GM19099 (cell line): ENCODE data around the gene GALNT8.

ENCODE experiments used
- POLR2A ChIP-seq: IDR thresholded peaks from 3 replicates; pipeline ENCODE4 v1.6.1; 2011; ENCODE audit warnings: low read depth; ENCODE audit not compliant: insufficient read length; ENCODE audit errors: extremely low read depth

Gene GALNT8

GRCh38 chr12:4725057-4725456 lies 4.9 kb downstream of the GALNT8 start:
- TF ChIP-seq POLR2A: no peak

- TF ChIP-seq POLR2A: no peak
Observed at GRCh38 chr12:4734625-4735340, 14.6 kb downstream of the GALNT8 start.

- TF ChIP-seq POLR2A: no peak
Observed at GRCh38 chr12:4736091-4736490, 15.9 kb downstream of the GALNT8 start.

- TF ChIP-seq POLR2A: no peak
Observed at GRCh38 chr12:4738541-4738940, 18.3 kb downstream of the GALNT8 start.

DNA sequence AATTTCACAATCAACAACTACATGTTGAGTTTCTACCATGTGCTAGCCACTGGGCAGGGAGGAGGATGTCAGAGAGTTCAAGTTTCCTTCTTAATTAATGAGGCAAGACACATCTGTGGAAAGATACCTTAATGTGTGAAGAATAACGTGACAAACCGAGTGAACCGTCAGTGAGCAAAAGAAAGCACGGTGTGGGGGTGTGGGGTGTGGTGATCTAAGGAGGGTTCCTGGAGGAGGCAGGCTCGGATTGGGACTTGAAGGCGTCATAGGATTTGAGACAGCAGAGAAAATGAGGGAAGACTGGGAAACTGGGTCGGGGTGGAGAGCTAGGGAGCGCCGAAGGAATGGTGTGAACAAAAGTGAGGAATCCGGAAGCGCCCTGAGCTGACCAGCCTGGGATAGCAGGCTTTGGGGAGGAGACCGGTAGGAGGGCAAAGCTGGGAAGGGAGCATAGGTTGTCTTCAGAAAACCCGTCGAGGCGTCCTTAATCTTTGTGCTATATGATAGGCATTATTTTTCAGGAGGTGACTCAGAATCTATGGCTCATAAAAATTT lies 22.3 kb downstream of the GALNT8 start:
- no peak for TF ChIP-seq POLR2A

DNA sequence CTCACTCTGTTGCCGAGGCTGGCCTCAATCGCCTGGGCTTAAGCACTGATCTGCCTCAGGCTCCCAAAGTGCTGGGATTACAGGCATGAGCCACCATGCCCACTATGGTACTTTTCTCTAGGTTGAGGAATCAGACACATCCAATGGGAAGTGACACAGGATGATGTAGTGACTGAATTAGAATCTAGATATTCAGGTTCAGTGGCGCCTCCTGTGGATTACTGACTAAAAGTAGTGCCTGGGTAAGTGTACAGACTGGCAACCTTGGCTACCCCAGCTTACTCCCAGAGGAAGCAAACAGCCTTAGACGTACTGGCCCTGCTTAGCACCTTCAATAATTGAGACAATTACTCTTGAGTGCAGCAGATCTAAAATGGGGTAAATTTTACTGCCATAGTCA lies 22.8 kb downstream of the GALNT8 start:
- TF ChIP-seq POLR2A: no peak

DNA sequence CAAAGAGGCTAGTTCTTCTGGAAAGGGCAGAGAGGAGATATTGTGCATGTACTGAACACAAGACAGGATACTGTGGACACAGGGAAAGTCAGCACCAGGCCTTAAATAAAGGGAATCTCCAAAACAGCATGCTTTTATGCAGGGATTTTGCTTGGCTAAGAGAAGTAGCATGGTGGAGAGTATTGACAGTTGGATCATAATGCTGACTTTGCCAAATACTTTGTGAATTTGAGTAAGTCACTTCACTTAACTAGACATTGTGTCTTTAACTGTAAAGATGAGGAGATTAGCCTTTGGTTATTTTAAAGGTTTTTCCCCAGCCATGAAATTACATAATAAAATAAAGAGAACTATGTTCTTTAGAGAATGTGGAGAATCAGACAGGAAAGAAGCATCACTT lies 24.5 kb downstream of the GALNT8 start:
- no peak for TF ChIP-seq POLR2A

GRCh38 chr12:4745249-4745648 lies 25.0 kb downstream of the GALNT8 start:
- no peak for TF ChIP-seq POLR2A

GRCh38 chr12:4762773-4763172 lies 42.6 kb downstream of the GALNT8 start:
- TF ChIP-seq POLR2A: no peak

DNA sequence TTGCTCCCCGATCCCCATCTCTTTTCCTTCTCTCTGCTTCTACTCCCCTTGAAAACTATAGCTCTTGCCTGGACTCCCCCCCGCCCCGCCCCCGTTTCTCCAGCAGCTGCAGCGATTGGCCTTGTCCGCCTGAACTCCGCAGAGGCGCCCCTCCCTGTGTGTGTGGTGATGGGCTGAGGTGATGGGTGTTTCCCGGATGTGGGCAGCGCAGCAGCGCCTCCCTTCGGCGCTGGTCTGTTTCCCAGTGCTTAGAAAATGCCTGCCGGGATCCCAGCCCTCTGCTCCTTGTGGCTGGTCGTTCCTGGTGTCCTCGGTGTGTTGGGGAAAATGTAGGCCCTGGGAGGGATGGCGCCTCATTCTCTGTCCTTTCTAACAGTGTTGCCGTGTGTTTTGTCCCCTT lies 43.3 kb downstream of the GALNT8 start:
- TF ChIP-seq POLR2A: no peak

GRCh38 chr12:4766445-4766844 lies 46.2 kb downstream of the GALNT8 start:
- no peak for TF ChIP-seq POLR2A

DNA sequence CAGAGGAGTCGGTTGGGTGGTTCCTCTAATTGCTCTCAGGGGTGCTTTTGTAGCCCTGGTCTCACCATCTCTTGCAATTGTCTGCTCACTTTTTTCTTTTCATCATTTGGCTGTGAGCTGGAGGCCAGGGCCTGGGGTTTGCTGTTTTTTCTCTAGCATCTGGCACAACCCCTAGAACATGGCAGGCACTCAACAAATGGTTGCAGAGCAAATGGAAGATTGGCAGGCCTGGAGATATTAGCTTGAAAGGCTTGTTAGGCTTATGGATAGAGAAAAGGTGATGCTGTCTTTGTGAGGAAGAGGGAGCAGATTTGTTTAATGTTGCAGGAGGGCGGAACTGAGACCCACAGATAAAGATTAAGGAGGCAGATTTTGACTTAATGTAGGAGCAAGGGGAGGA lies 47.0 kb downstream of the GALNT8 start:
- TF ChIP-seq POLR2A: no peak

GRCh38 chr12:4768341-4768740 lies 48.1 kb downstream of the GALNT8 start:
- TF ChIP-seq POLR2A: no peak

DNA sequence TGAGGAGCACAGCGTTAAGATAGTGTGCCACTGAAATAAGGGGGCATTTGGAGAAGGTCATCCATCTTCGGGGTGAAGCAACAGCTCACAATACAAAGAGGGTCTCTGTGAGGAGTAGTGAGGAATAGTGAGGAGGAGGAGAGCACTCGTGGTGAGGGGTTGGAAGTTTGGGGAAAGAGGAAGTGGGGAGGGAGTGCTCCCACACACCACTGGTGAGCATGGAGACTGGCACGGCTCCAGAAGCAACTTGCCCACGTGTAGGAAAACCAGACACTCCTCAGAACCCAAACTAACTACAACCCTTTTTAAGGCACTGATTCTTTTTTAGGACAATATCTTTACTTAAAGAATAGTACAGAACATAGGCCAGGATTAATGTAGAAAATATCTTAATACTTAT lies 48.9 kb downstream of the GALNT8 start:
- TF ChIP-seq POLR2A: no peak

- TF ChIP-seq POLR2A: no peak
Observed at GRCh38 chr12:4771172-4771959, 51.2 kb downstream of the GALNT8 start.

DNA sequence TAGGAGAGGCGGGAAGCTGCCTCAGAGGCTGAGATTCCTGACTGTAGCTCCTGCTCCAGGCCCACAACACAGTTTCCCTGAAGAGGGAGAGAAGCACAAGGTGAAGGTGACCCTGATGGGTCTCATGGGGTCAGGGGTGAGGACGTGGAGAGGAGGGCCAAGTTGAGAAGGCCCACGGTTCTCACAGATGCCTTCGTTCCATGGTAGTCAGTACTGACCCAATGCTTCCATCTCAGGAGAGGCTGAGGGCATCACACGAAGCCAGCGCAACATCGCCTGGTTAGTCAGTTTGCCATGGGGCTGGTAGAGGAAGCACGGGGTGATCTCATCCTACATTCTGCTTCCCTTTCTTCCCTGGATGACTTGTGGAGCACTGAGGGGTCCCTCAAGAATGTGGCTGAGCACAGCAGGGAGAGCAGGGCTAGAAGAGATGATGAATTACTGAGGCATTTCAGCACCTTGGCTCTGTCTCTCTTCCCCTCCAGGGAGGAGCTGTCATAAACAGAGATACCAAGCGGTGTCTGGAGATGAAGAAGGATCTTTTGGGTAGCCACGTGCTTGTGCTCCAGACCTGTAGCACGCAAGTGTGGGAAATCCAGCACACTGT lies 51.9 kb downstream of the GALNT8 start:
- TF ChIP-seq POLR2A: no peak
